GM23338 (cell line): ENCODE results near the gene CLSTN2. TPM values are rescaled to one million over a fixed set of nuclear protein-coding genes. Genes with fewer than 3 reads are reported as not detected.

ENCODE experiments used
- ATAC-seq: fragments of 200-7000 bp; cut with Tn5 transposase; 3 replicates; pipeline ENCODE4 v1.9.1; 2020
- DNase-seq: peaks from one replicate; pipeline ENCODE4 v3.0.0-alpha.2; 2015; ENCODE audit warnings: low spot score
- H2AFZ ChIP-seq: fragments of 200-600 bp; sonication (generic); 2 replicates; pipeline ENCODE4 v1.8.0; 2016; ENCODE audit warnings: antibody characterized with exemption, mild to moderate bottlenecking, moderate library complexity
- H3F3A ChIP-seq: fragments of 200-600 bp; sonication (generic); replicated peaks from 2 replicates; pipeline ENCODE4 v1.8.0; 2017; ENCODE audit warnings: antibody characterized with exemption, mixed run types, low read depth
- H3K27ac ChIP-seq: fragments of 200-600 bp; sonication (generic); 2 replicates; pipeline ENCODE4 v1.6.1; 2016; ENCODE audit warnings: low read depth
- H3K27me3 ChIP-seq: fragments of 200-600 bp; sonication (generic); 2 replicates; pipeline ENCODE4 v1.8.0; 2016; ENCODE audit warnings: mild to moderate bottlenecking, mixed run types, moderate library complexity; ENCODE audit not compliant: insufficient read depth
- H3K36me3 ChIP-seq: fragments of 200-600 bp; sonication (generic); 2 replicates; pipeline ENCODE4 v1.8.0; 2016; ENCODE audit warnings: mild to moderate bottlenecking; ENCODE audit not compliant: insufficient read depth
- H3K4me1 ChIP-seq: fragments of 200-600 bp; sonication (generic); 2 replicates; pipeline ENCODE4 v1.8.0; 2016; ENCODE audit warnings: mild to moderate bottlenecking, moderate library complexity; ENCODE audit not compliant: insufficient read depth
- H3K4me2 ChIP-seq: fragments of 200-600 bp; sonication (generic); 2 replicates; pipeline ENCODE4 v1.7.1; 2017; ENCODE audit warnings: mixed run types
- H3K4me3 ChIP-seq: fragments of 200-600 bp; sonication (generic); 2 replicates; pipeline ENCODE4 v1.6.1; 2016; ENCODE audit warnings: mixed run types
- H3K79me2 ChIP-seq: fragments of 200-600 bp; sonication (generic); replicated peaks from 2 replicates; pipeline ENCODE4 v1.8.0; 2017; ENCODE audit warnings: mild to moderate bottlenecking; ENCODE audit not compliant: insufficient read depth
- H3K9me2 ChIP-seq: fragments of 200-600 bp; sonication (generic); 2 replicates; pipeline ENCODE4 v1.8.0; 2017; ENCODE audit not compliant: insufficient read depth
- H4K20me1 ChIP-seq: fragments of 200-600 bp; sonication (generic); replicated peaks from 2 replicates; pipeline ENCODE4 v1.8.0; 2017; ENCODE audit warnings: mild to moderate bottlenecking; ENCODE audit not compliant: insufficient read depth
- H3K27ac Mint-ChIP-seq: 2 replicates; pipeline ENCODE4 v1.8.0; 2020; ENCODE audit warnings: inconsistent platforms, mild to moderate bottlenecking, moderate library complexity, mixed read lengths
- H3K27me3 Mint-ChIP-seq: 3 replicates; pipeline ENCODE4 v1.8.0; 2022; ENCODE audit warnings: low read depth, mild to moderate bottlenecking, moderate library complexity, mixed read lengths, inconsistent platforms; ENCODE audit not compliant: insufficient read depth, poor library complexity
- H3K36me3 Mint-ChIP-seq: 3 replicates; pipeline ENCODE4 v1.8.0; 2021; ENCODE audit warnings: low read depth, mild to moderate bottlenecking, inconsistent platforms, moderate library complexity, mixed read lengths
- H3K4me1 Mint-ChIP-seq: 3 replicates; pipeline ENCODE4 v1.8.0; 2020; ENCODE audit warnings: mild to moderate bottlenecking, inconsistent platforms, mixed read lengths
- H3K4me3 Mint-ChIP-seq: 3 replicates; pipeline ENCODE4 v1.8.0; 2021; ENCODE audit warnings: moderate library complexity, mild to moderate bottlenecking, inconsistent platforms, mixed read lengths
- H3K9me3 Mint-ChIP-seq: 3 replicates; pipeline ENCODE4 v1.8.0; 2020; ENCODE audit warnings: moderate library complexity, mild to moderate bottlenecking, inconsistent platforms, mixed read lengths
- CREB1 ChIP-seq: fragments of 250-450 bp; sonication (Bioruptor Pico); IDR thresholded peaks from 2 replicates; pipeline ENCODE4 v1.5.0; 2020; ENCODE audit warnings: low read depth, mild to moderate bottlenecking, moderate library complexity
- CTCF ChIP-seq, 2 experiments: fragments of 200-600 bp in 1 of 2; sonication (generic) in 1 of 2; conservative IDR thresholded peaks; 2 replicates each; pipeline versions ENCODE4 v1.5.1 to v1.6.1; 2016 to 2017; ENCODE audit warnings: antibody characterized with exemption in 2 of 2, low read depth in 2 of 2, mild to moderate bottlenecking in 2 of 2, moderate library complexity in 1 of 2
- ETS1 ChIP-seq: IDR thresholded peaks from 2 replicates; pipeline ENCODE4 v1.6.1; 2016; ENCODE audit warnings: antibody characterized with exemption
- EZH2 ChIP-seq: fragments of 200-600 bp; sonication (generic); IDR thresholded peaks from one replicate; pipeline ENCODE4 v1.8.0; 2017; ENCODE audit warnings: antibody characterized with exemption, mild to moderate bottlenecking, low read depth; ENCODE audit not compliant: unreplicated experiment
- EZH2phosphoT487 ChIP-seq: fragments of 200-600 bp; sonication (generic); IDR thresholded peaks from one replicate; pipeline ENCODE4 v1.8.1; 2018; ENCODE audit warnings: antibody characterized with exemption; ENCODE audit not compliant: unreplicated experiment
- JUNB ChIP-seq: IDR thresholded peaks from one replicate; pipeline ENCODE4 v1.6.1; 2016; ENCODE audit warnings: antibody characterized with exemption; ENCODE audit not compliant: unreplicated experiment
- NANOG ChIP-seq: IDR thresholded peaks from 2 replicates; pipeline ENCODE4 v1.6.1; 2016; ENCODE audit warnings: antibody characterized with exemption, borderline replicate concordance
- POLR2AphosphoS5 ChIP-seq: IDR thresholded peaks from 2 replicates; pipeline ENCODE4 v1.6.1; 2016; ENCODE audit warnings: antibody characterized with exemption, low read depth
- STAT1 ChIP-seq: IDR thresholded peaks from one replicate; pipeline ENCODE4 v1.6.1; 2016; ENCODE audit warnings: antibody characterized with exemption; ENCODE audit not compliant: unreplicated experiment
- ZNF114 ChIP-seq: fragments of 250-450 bp; sonication (Bioruptor Pico); IDR thresholded peaks from 2 replicates; pipeline ENCODE4 v1.5.0; 2020; ENCODE audit warnings: mild to moderate bottlenecking, moderate library complexity
- ZNF331 ChIP-seq: fragments of 250-450 bp; sonication (Bioruptor Pico); IDR thresholded peaks from 2 replicates; pipeline ENCODE4 v1.5.0; 2020; ENCODE audit warnings: low read depth, mild to moderate bottlenecking, moderate library complexity
- ZNF462 ChIP-seq: fragments of 250-450 bp; sonication (Bioruptor Pico); IDR thresholded peaks from 2 replicates; pipeline ENCODE4 v1.5.0; 2020; ENCODE audit warnings: mild to moderate bottlenecking, moderate library complexity
- polyA plus RNA-seq: library from polyadenylated mRNA; unstranded; fragments of >200 nt; fragmentation: Nextera tagmentation; extraction: Ambion mirVana; gene quantifications from 2 replicates; pipeline ENCODE4 v1.2.1, GENCODE V29; 2016
- total RNA-seq: library from RNA; depleted of rRNA; stranded (reverse); fragments of >200 nt; shearing (Covaris generic); gene quantifications from 2 replicates; pipeline ENCODE4 v1.2.3, GENCODE V29; 2014
- TF ChIP-seq, protein P1 (sequence below): IDR thresholded peaks from one replicate; pipeline ENCODE4 v1.6.1; 2018; ENCODE audit warnings: antibody characterized with exemption; ENCODE audit not compliant: unreplicated experiment

Gene CLSTN2
- total and polyA plus RNA-seq, 2 experiments from 2014 or later = 0.11 to 0.83 TPM

GRCh38 chr3:139893963-139894642 lies 40.9 kb upstream of the CLSTN2 start:
- no peak for DNase-seq
- H3K4me3 Mint-ChIP-seq = no peak overlapping the region
- Histone ChIP-seq H3F3A (no peaks in the 10 kb centered on the region), H4K20me1 (no peaks in the 10 kb centered on the region), H3K27ac (no peak overlapping the region), H3K27me3 (no peaks in the 10 kb centered on the region), H3K4me1 (no peaks in the 10 kb centered on the region), H3K4me3 (no peak overlapping the region), H3K4me2 (no peak overlapping the region), H3K36me3 (no peaks in the 10 kb centered on the region; the same call in 1 of the 2 replicates), H3K9me2 (no peaks in the 10 kb centered on the region), H3K79me2 (no peaks in the 10 kb centered on the region), H2AFZ (no peak overlapping the region)
- H3K27ac Mint-ChIP-seq = no peak overlapping the region
- no peaks in the 10 kb centered on the region for H3K4me1 Mint-ChIP-seq
- 0 out of 3 replicates have a peak, but pooled peaks cover under 1% of the 10 kb centered on the region for H3K9me3 Mint-ChIP-seq
- ATAC-seq = no peak
- TF ChIP-seq POLR2AphosphoS5 (no peak), EZH2phosphoT487 (no peak), CTCF (conservative IDR thresholded peaks at IDR 0.05; ENCODE audit: low read depth in 2 of 2) (no peak), ZNF462 (CRISPR knock-in tag) (no peak), STAT1 (no peak), NANOG (no peak), JUNB (no peak), CREB1 (CRISPR knock-in tag) (no peak), ZNF331 (no peak), EZH2 (no peak), ETS1 (no peak), ZNF114 (CRISPR knock-in tag) (no peak)
- TF ChIP-seq, protein P1, sequence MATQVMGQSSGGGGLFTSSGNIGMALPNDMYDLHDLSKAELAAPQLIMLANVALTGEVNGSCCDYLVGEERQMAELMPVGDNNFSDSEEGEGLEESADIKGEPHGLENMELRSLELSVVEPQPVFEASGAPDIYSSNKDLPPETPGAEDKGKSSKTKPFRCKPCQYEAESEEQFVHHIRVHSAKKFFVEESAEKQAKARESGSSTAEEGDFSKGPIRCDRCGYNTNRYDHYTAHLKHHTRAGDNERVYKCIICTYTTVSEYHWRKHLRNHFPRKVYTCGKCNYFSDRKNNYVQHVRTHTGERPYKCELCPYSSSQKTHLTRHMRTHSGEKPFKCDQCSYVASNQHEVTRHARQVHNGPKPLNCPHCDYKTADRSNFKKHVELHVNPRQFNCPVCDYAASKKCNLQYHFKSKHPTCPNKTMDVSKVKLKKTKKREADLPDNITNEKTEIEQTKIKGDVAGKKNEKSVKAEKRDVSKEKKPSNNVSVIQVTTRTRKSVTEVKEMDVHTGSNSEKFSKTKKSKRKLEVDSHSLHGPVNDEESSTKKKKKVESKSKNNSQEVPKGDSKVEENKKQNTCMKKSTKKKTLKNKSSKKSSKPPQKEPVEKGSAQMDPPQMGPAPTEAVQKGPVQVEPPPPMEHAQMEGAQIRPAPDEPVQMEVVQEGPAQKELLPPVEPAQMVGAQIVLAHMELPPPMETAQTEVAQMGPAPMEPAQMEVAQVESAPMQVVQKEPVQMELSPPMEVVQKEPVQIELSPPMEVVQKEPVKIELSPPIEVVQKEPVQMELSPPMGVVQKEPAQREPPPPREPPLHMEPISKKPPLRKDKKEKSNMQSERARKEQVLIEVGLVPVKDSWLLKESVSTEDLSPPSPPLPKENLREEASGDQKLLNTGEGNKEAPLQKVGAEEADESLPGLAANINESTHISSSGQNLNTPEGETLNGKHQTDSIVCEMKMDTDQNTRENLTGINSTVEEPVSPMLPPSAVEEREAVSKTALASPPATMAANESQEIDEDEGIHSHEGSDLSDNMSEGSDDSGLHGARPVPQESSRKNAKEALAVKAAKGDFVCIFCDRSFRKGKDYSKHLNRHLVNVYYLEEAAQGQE = no peak
- peaks cover 3% of the 10 kb centered on the region for H3K27me3 Mint-ChIP-seq
- no peaks in the 10 kb centered on the region for H3K36me3 Mint-ChIP-seq
